Endothelial cell of umbilical vein (primary cell): Measurements from ENCODE around the gene PCID2. TPM values are rescaled to one million over a fixed set of nuclear protein-coding genes. Genes with fewer than 3 reads are reported as not detected.

Experiments used
- BruUV-seq: library from RNA; stranded (reverse); fragments of 400-500 nt; replicated peaks from 2 replicates; lab custom pipeline; 2021; lab: Mats Ljungman, UMichigan
- CTCF ChIA-PET: fragments of 300-600, 350-600 bp; sonication (Branson Sonifier 250); formaldehyde crosslinking; loops from one replicate; lab custom pipeline; 2021; ENCODE audit warnings: antibody characterized with exemption, inconsistent platforms; lab: Charles Lee
- POLR2A ChIA-PET: fragments of 300-600, 350-600 bp; sonication (Branson Sonifier 250); formaldehyde crosslinking; loops from one replicate; lab custom pipeline; 2021; ENCODE audit warnings: antibody characterized with exemption, inconsistent platforms; lab: Charles Lee
- DNase-seq: peaks from one replicate; pipeline ENCODE4 v3.0.0-alpha.2; 2011; ENCODE audit warnings: low read depth, low spot score
- FAIRE-seq: peaks from 2 replicates; lab custom pipeline; 2011; peaks lifted over from hg19 to GRCh38; lab: Jason Lieb, UNC
- H2AFZ ChIP-seq: 2 replicates; pipeline ENCODE4 v1.6.0; 2012; ENCODE audit warnings: low read depth, low read length, control low read depth, inconsistent platforms
- H3K27ac ChIP-seq: 2 replicates; pipeline ENCODE4 v1.5.1; 2011; ENCODE audit warnings: low read depth, mild to moderate bottlenecking, control low read depth, low read length, moderate library complexity; ENCODE audit not compliant: insufficient read depth
- H3K27me3 ChIP-seq, 2 experiments: 2 replicates each; pipeline versions ENCODE4 v1.6.0 to v1.6.1; 2011; ENCODE audit warnings: low read length in 2 of 2, mixed read lengths in 1 of 2; ENCODE audit not compliant: control insufficient read depth in 2 of 2, insufficient read depth in 2 of 2
- H3K36me3 ChIP-seq, 2 experiments: 2 replicates in 1 of 2; 3 replicates in 1 of 2; pipeline ENCODE4 v1.5.1; 2011; ENCODE audit warnings: low read length in 2 of 2, mild to moderate bottlenecking in 1 of 2, moderate library complexity in 1 of 2; ENCODE audit not compliant: control insufficient read depth in 2 of 2, insufficient read depth in 2 of 2; ENCODE audit errors: extremely low read depth in 1 of 2
- H3K4me1 ChIP-seq: 3 replicates; pipeline ENCODE4 v1.5.1; 2011; ENCODE audit warnings: mild to moderate bottlenecking, low read length; ENCODE audit not compliant: control insufficient read depth, insufficient read depth; ENCODE audit errors: extremely low read depth
- H3K4me2 ChIP-seq: 2 replicates; pipeline ENCODE4 v1.6.1; 2011; ENCODE audit warnings: low read length, control low read depth, mixed read lengths; ENCODE audit not compliant: insufficient read depth
- H3K4me3 ChIP-seq, 3 experiments: fragments of 200-600 bp in 1 of 3; sonication (generic), shearing (Covaris generic) in 1 of 3; replicated peaks in 1 of 3; 2 replicates each; pipeline ENCODE4 v1.5.1; 2011 to 2016; ENCODE audit warnings: control low read depth in 3 of 3, low read length in 3 of 3, mild to moderate bottlenecking in 2 of 3, inconsistent platforms in 1 of 3, low read depth in 1 of 3, moderate library complexity in 1 of 3; ENCODE audit not compliant: insufficient read depth in 1 of 3
- H3K79me2 ChIP-seq: 2 replicates; pipeline ENCODE4 v1.6.0; 2012; ENCODE audit warnings: low read length, inconsistent platforms; ENCODE audit not compliant: control insufficient read depth, insufficient read depth
- H3K9ac ChIP-seq: replicated peaks from 2 replicates; pipeline ENCODE3; 2011; ENCODE audit warnings: low read length, control low read depth; ENCODE audit not compliant: insufficient read depth; ENCODE audit errors: extremely low read depth
- H3K9me1 ChIP-seq: replicated peaks from 3 replicates; pipeline ENCODE4 v1.6.0; 2011; ENCODE audit warnings: mild to moderate bottlenecking, low read length; ENCODE audit not compliant: control insufficient read depth, insufficient read depth; ENCODE audit errors: extremely low read depth
- H3K9me3 ChIP-seq: replicated peaks from 2 replicates; pipeline ENCODE4 v1.5.1; 2012; ENCODE audit warnings: low read length, inconsistent platforms; ENCODE audit not compliant: control insufficient read depth, insufficient read depth
- H4K20me1 ChIP-seq: replicated peaks from 2 replicates; pipeline ENCODE3; 2011; ENCODE audit warnings: mild to moderate bottlenecking, low read length; ENCODE audit not compliant: control insufficient read depth, insufficient read depth; ENCODE audit errors: extremely low read depth
- CTCF ChIP-seq, 2 donors: IDR thresholded peaks; 1 replicate in 1 of 2; 2 replicates in 1 of 2; pipeline ENCODE4 v1.5.1; 2011; ENCODE audit warnings: low read length in 2 of 2, mild to moderate bottlenecking in 2 of 2, moderate library complexity in 2 of 2, control low read depth in 1 of 2, inconsistent platforms in 1 of 2, low read depth in 1 of 2; ENCODE audit not compliant: insufficient read depth in 1 of 2; ENCODE audit errors: extremely low read depth in 1 of 2
- EZH2 ChIP-seq: IDR thresholded peaks from 2 replicates; pipeline ENCODE4 v1.6.1; 2012; ENCODE audit warnings: borderline replicate concordance, low read depth, mild to moderate bottlenecking, moderate library complexity, low read length, inconsistent platforms; ENCODE audit not compliant: severe bottlenecking
- FOS ChIP-seq: IDR thresholded peaks from 2 replicates; pipeline ENCODE4 v1.6.1; 2011; ENCODE audit warnings: mild to moderate bottlenecking, low read length, moderate library complexity, borderline replicate concordance; ENCODE audit not compliant: insufficient read depth
- GATA2 ChIP-seq: IDR thresholded peaks from 2 replicates; pipeline ENCODE4 v1.7.0; 2011; ENCODE audit warnings: low read depth, mild to moderate bottlenecking, moderate library complexity, mixed read lengths, low read length; ENCODE audit not compliant: insufficient read length, insufficient read depth
- JUN ChIP-seq: IDR thresholded peaks from 2 replicates; pipeline ENCODE4 v1.6.1; 2011; ENCODE audit warnings: borderline replicate concordance, low read depth; ENCODE audit not compliant: insufficient read length, insufficient read depth
- MAX ChIP-seq: IDR thresholded peaks from 2 replicates; pipeline ENCODE4 v1.6.1; 2011; ENCODE audit not compliant: insufficient read depth, insufficient read length
- MYC ChIP-seq: IDR thresholded peaks from one replicate; pipeline ENCODE4 v1.6.1; 2011; ENCODE audit warnings: mild to moderate bottlenecking, low read depth, low read length
- POLR2A ChIP-seq: IDR thresholded peaks from 2 replicates; pipeline ENCODE4 v1.6.1; 2012; ENCODE audit warnings: low read depth, mild to moderate bottlenecking, control low read depth, low read length
- POLR2AphosphoS5 ChIP-seq: IDR thresholded peaks from 2 replicates; pipeline ENCODE4 v1.6.1; 2012; ENCODE audit warnings: low read depth, mild to moderate bottlenecking, control low read depth, low read length, moderate library complexity; ENCODE audit not compliant: insufficient read depth
- dilution Hi-C: fragments of 300-500 bp; cut with MboI; formaldehyde crosslinking; loops from one replicate; pipeline ENCODE4 v1.15.0; 2019; ENCODE audit warnings: low sequenced_read_pairs; ENCODE audit not compliant: extremely low pct_ligation_motif_present
- intact Hi-C: fragments of 100-400 bp; cut with micrococcal nuclease; formaldehyde crosslinking; loops from one replicate; pipeline ENCODE4 v1.10.0; 2022
- polyA plus RNA-seq, 4 experiments: library from polyadenylated mRNA; depleted of rRNA in 3 of 4; stranded (reverse) in 3 of 4; unstranded in 1 of 4; fragments of >200 nt; gene quantifications; 2 replicates each; pipeline versions ENCODE4 v1.2.1 to v1.2.3, GENCODE V29; 2011 to 2012; ENCODE audit warnings: missing spikeins in 1 of 4
- total RNA-seq: library from RNA; stranded (reverse); gene quantifications from 2 replicates; pipeline ENCODE4 v1.2.3, GENCODE V29; 2021

The PCID2 gene
- total and polyA plus RNA-seq, 2 donors (not counting 3 experiments of a cell fraction or from before 2014, with no cell fraction given): 52.1 to 55.6 TPM

DNA sequence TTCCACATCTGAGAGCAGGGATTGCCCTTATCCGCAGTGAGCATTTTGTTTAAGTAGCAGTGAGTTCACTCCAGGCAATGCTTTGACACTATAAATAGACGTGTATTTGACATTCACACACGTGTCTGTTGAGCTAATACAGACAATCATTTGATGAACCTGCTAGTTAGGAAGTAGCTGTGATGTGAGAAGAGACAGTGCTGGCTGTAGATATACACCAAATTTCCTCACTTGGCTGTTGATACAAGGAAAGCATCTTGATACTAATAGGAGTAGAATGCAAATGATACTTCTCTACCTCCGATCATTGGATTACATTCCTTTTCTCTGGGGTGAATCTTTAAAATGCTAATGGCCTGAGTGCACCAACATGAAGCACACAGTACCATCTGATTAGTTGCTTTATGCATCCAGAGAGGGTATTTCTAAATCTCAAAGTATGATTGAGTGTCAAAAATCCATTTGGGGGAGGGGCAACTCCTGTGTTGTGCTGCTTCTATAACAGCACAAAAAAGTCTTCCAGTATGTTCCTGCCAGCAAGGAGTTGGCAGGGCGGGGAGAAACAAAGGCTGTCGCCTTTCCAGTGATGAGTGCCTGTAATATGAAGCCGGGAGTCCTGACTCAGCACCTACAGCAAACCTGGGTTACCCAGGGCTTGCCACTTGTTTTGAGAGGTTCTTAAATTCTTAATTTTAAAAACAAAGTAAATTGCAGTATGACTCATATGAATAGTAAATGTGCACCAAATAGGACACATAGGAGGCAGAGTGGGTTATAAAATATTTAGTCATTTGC is 8.0 kb upstream of the PCID2 start:
- Histone ChIP-seq H3K79me2 (peaks cover 96% of the 10 kb centered on the region), H2AFZ (no peak overlapping the region), H3K9me1 (no peaks in the 10 kb centered on the region), H4K20me1 (peaks cover 6% of the 10 kb centered on the region), H3K27me3 (no peaks in the 10 kb centered on the region), H3K9me3 (no peaks in the 10 kb centered on the region), H3K9ac (no peak overlapping the region), H3K4me1 (peaks cover 3% of the 10 kb centered on the region), H3K27ac (no peak overlapping the region), H3K4me3 (no peak overlapping the region), H3K36me3 (peaks cover 6 to 10% of the 10 kb centered on the region in 2 experiments), H3K4me2 (no peak overlapping the region)
- TF ChIP-seq MYC: no peak
- TF ChIP-seq EZH2: no peak
- no peak for TF ChIP-seq MAX
- TF ChIP-seq FOS: no peak
- TF ChIP-seq POLR2AphosphoS5: no peak
- no peak for TF ChIP-seq JUN
- TF ChIP-seq POLR2A: no peak
- no peak for TF ChIP-seq GATA2
- TF ChIP-seq CTCF (IDR thresholded peaks at IDR 0.05; ENCODE audit: extremely low read depth in 1 of 2, insufficient read depth in 1 of 2, low read depth in 1 of 2, low read length in 2 of 2): no peak
- ChIA-PET CTCF (no interaction called here), POLR2A (no interaction called here)
- intact Hi-C loops: no loop called here
- peak; percentile 58 for FAIRE-seq
- dilution Hi-C loops: no loop called here
- no TSS peak for BruUV-seq
- DNase-seq: peak; percentile 53
